Brain pericyte (primary cell): ENCODE measurements around the gene CLDND1.

Experiments
- DNase-seq: peaks from one replicate; pipeline ENCODE4 v3.0.0-alpha.2; 2012; ENCODE audit warnings: low read depth, low spot score

CLDND1 gene

DNA sequence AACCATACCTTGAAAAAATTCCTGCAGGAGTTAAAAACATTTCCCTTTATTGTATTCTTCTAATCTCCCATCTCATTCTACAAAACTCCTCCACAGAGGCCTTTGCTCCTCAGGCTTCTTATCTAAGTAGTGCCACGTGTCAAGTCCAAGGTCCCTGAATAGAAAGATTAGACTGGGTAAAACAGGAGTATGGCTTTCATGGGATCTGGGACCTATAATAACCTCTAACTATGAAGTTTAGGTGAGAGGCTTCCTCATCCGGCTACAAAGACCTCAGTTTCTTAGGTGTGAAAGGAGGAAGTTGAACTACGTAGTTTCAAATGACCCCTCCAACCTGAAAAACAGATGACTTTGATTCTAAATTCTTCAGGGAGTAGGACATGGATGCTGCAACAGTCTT, 29.1 kb upstream of the CLDND1 start:
- no peak for DNase-seq

DNA sequence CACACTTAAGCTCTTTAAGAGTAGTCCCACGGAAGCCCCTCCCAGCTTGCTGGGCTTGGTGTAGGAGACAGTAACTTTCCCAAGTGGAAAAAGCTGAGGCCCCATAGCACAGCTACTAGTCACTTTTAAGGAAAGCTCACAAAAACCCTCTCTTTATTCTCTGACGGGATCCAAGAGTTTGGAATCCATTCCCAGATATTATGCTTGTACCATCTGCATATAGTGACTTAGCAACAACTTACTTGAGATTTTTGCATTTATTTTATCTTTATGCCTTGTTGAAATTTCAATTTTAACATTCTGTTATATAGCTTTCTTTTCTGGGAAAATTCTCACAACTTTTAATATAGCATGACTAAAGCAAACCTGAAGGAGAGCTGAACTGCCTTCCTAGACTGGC, 28.5 kb upstream of the CLDND1 start:
- DNase-seq: no peak

GRCh38 chr3:98550833-98551232, 28.1 kb upstream of the CLDND1 start:
- no peak for DNase-seq

GRCh38 chr3:98548544-98548943, 25.8 kb upstream of the CLDND1 start:
- DNase-seq: no peak

DNA sequence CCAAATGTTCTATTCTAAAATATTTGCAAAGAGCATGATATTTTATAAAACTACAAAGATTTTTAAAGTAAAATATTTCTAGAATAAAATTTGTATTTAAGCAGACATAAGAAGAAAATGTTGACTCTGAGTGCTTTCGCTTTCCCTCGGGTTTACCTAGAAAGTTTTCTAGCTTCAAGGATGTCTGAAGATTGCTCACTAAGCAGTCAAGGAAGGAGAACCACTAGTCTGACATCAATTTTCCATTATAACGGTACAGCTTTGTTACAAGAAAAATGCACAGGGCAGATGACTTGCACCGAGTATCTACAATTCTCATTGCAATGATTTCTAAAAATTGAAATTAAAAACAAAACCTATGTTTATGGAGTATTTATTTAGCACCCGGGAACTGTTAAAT, 23.2 kb upstream of the CLDND1 start:
- no peak for DNase-seq

DNA sequence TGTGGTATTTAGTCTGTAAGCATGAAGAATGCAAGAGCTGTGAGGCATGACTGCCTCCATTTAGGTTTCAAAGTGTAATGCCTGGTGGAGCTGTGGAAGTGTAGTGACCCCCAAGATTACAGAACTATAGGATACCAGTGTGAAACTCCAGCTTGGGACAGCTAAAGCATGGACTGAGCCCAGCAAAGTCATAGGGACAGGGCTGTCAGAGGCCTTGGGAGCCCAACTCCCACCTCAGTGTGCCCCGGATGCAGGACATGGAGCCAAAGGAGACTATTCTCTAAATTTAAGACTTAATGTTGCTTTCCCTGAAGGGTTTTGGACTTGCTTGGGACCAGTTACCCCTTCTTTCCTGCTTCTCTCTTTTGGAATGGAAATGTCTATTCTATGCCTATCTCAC, 19.9 kb upstream of the CLDND1 start:
- DNase-seq: no peak

GRCh38 chr3:98541695-98542094, 19.0 kb upstream of the CLDND1 start:
- no peak for DNase-seq

- DNase-seq: no peak
These were observed 17.6 kb upstream of the CLDND1 start for GRCh38 chr3:98540346-98540745.

DNA sequence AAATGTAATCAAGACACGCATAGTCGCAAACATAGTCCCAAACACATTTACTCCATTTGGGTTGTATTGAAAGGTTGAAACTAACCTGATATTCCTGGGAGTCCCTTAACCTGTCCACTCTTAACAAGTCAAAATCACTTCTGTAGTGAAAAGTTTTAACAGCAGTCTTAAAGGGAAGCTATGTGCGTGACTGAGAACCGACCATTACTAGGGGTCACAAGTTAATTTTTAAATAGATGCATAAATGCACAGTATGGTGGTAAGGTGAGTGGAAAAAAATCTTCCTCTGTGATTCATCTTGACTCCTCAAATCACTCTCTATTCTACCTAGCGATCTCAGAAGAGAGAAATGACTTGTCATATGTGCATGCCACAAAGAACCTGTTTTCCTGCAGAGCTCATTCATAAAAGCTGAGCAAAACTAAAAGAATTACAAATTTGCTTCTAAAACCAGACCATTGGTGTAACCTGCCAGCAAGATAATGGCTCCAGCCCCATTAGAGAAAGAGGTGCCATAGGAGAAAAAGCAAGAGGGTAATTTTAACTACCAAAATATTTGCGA, 13.8 kb upstream of the CLDND1 start:
- no peak for DNase-seq

GRCh38 chr3:98534734-98535133, 12.0 kb upstream of the CLDND1 start:
- no peak for DNase-seq

DNA sequence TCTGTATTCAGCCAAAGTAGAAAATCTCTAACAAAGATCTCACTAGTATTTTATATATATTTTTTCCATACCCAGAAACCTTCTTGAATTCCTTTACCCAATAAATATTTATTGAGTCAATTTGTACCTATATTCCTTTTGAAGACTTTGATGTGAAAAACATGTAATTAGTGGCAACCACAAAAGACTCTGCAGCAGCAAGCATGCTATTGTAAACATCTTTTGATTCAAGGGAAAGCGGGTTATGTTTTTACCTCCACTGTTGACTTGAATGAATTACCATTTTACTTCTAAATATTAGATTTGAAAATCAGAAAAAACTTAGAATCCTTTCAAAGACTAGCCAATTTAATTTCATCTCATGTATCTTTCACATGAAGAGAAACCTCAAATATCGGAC, 11.5 kb upstream of the CLDND1 start:
- no peak for DNase-seq

- no peak for DNase-seq
These were observed 10.2 kb upstream of the CLDND1 start for GRCh38 chr3:98532709-98533571.

GRCh38 chr3:98532275-98532637, 9.6 kb upstream of the CLDND1 start:
- no peak for DNase-seq

- no peak for DNase-seq
These were observed 9.0 kb upstream of the CLDND1 start, which contains the start of gene GPR15 for GRCh38 chr3:98531622-98532274. GPR15 (plus strand) TSS chr3:98531978; CDS start chr3:98532034, 56 bp downstream.

- no peak for DNase-seq
These were observed 8.0 kb upstream of the CLDND1 start for GRCh38 chr3:98530676-98531075.

GRCh38 chr3:98529856-98530459, 7.3 kb upstream of the CLDND1 start:
- DNase-seq: no peak

GRCh38 chr3:98528474-98529346, 6.0 kb upstream of the CLDND1 start:
- no peak for DNase-seq

DNA sequence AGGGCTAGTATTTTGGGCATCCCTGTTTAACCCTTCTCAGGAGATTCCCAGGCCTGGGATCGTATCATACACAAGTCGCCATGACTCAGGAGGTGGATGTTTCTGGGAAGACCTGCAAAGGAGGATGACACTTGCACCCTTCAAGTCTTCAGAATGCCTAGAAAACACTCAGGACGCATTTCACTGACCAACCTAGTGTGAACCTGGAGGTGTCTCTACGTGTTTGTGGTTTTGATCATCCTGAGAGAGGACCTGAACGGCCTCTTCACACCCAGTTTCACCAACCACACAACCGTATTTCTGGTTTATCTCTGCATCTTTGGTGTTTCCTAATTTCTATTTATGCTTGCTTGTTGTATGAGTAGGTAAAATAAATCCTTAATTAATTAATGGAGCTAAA, 2.8 kb upstream of the CLDND1 start:
- DNase-seq: no peak

DNA sequence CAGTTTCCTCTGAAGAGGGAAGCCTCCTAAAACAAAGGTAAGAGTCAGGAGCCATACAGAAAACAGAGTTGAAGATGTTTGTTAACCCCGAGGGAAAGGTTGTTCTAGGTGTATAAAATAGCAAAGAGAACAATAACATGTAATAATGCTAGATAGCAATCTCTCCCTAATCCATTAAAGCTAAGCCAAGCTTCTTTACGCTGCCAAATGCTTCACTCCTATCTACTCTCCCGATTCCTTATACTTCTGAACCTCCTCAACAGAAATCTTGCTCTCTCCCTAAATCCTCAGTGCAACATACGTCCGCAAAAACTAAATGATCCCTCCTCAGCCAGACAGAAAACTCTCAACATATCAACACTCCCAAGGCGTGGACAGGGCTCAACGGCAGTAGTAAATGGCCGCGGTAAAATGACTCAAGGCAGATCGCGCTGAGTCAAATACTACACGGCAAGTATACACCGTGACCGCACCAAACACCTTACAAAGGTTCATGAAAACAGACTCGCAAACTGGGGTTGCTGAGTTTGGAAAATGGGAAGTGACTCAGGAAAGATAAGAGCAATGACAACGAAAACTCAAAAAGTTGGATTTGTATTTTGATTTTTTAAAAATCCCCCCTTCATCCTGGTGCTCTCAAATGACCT, 682 bp downstream of the CLDND1 start:
- DNase-seq: peak; percentile 10

GRCh38 chr3:98519351-98519750, 3.4 kb downstream of the CLDND1 start:
- DNase-seq: no peak

GRCh38 chr3:98518816-98519215, 3.9 kb downstream of the CLDND1 start:
- no peak for DNase-seq
